ENCODE measurements around the gene DDHD1. TPM values are rescaled to one million over a fixed set of nuclear protein-coding genes. Genes with fewer than 3 reads are reported as not detected.

DDHD1 gene
- total RNA-seq = 19.5 and 37.4 TPM in 2 replicates

GRCh38 chr14:53152887-53153701 lies at the start of gene DDHD1:
DDHD1 (minus strand) TSS chr14:53153323; CDS start chr14:53153098, 225 bp downstream.

Small RNA genes lying within 50 kb of the gene (small RNA-seq; reads per million reads assigned to genes)
- gene AL352979.1 (ENCODE audit: low replicate concordance) = not detected

Other genes starting within 250 kb of the DDHD1 start
- gene FERMT2, start 202.3 kb downstream of the DDHD1 start, total RNA-seq = 157 and 162 TPM in 2 replicates

All from placental pericyte (primary cell).